Endothelial cell of umbilical vein (primary cell): ENCODE data around the gene PCARE. TPM values are rescaled to one million over a fixed set of nuclear protein-coding genes. Genes with fewer than 3 reads are reported as not detected.

Experiments used
- BruUV-seq: library from RNA; stranded (reverse); fragments of 400-500 nt; replicated peaks from 2 replicates; lab custom pipeline; 2021; lab: Mats Ljungman, UMichigan
- CTCF ChIA-PET: fragments of 300-600, 350-600 bp; sonication (Branson Sonifier 250); formaldehyde crosslinking; loops from one replicate; lab custom pipeline; 2021; ENCODE audit warnings: antibody characterized with exemption, inconsistent platforms; lab: Charles Lee
- POLR2A ChIA-PET: fragments of 300-600, 350-600 bp; sonication (Branson Sonifier 250); formaldehyde crosslinking; loops from one replicate; lab custom pipeline; 2021; ENCODE audit warnings: antibody characterized with exemption, inconsistent platforms; lab: Charles Lee
- DNase-seq: peaks from one replicate; pipeline ENCODE4 v3.0.0-alpha.2; 2011; ENCODE audit warnings: low read depth, low spot score
- FAIRE-seq: peaks from 2 replicates; lab custom pipeline; 2011; peaks lifted over from hg19 to GRCh38; lab: Jason Lieb, UNC
- H2AFZ ChIP-seq: 2 replicates; pipeline ENCODE4 v1.6.0; 2012; ENCODE audit warnings: low read depth, low read length, control low read depth, inconsistent platforms
- H3K27ac ChIP-seq: 2 replicates; pipeline ENCODE4 v1.5.1; 2011; ENCODE audit warnings: low read depth, mild to moderate bottlenecking, control low read depth, low read length, moderate library complexity; ENCODE audit not compliant: insufficient read depth
- H3K27me3 ChIP-seq, 2 experiments: 2 replicates each; pipeline versions ENCODE4 v1.6.0 to v1.6.1; 2011; ENCODE audit warnings: low read length in 2 of 2, mixed read lengths in 1 of 2; ENCODE audit not compliant: control insufficient read depth in 2 of 2, insufficient read depth in 2 of 2
- H3K36me3 ChIP-seq, 2 experiments: 2 replicates in 1 of 2; 3 replicates in 1 of 2; pipeline ENCODE4 v1.5.1; 2011; ENCODE audit warnings: low read length in 2 of 2, mild to moderate bottlenecking in 1 of 2, moderate library complexity in 1 of 2; ENCODE audit not compliant: control insufficient read depth in 2 of 2, insufficient read depth in 2 of 2; ENCODE audit errors: extremely low read depth in 1 of 2
- H3K4me1 ChIP-seq: 3 replicates; pipeline ENCODE4 v1.5.1; 2011; ENCODE audit warnings: mild to moderate bottlenecking, low read length; ENCODE audit not compliant: control insufficient read depth, insufficient read depth; ENCODE audit errors: extremely low read depth
- H3K4me2 ChIP-seq: 2 replicates; pipeline ENCODE4 v1.6.1; 2011; ENCODE audit warnings: low read length, control low read depth, mixed read lengths; ENCODE audit not compliant: insufficient read depth
- H3K4me3 ChIP-seq, 3 experiments: fragments of 200-600 bp in 1 of 3; sonication (generic), shearing (Covaris generic) in 1 of 3; replicated peaks in 1 of 3; 2 replicates each; pipeline ENCODE4 v1.5.1; 2011 to 2016; ENCODE audit warnings: control low read depth in 3 of 3, low read length in 3 of 3, mild to moderate bottlenecking in 2 of 3, inconsistent platforms in 1 of 3, low read depth in 1 of 3, moderate library complexity in 1 of 3; ENCODE audit not compliant: insufficient read depth in 1 of 3
- H3K79me2 ChIP-seq: 2 replicates; pipeline ENCODE4 v1.6.0; 2012; ENCODE audit warnings: low read length, inconsistent platforms; ENCODE audit not compliant: control insufficient read depth, insufficient read depth
- H3K9ac ChIP-seq: replicated peaks from 2 replicates; pipeline ENCODE3; 2011; ENCODE audit warnings: low read length, control low read depth; ENCODE audit not compliant: insufficient read depth; ENCODE audit errors: extremely low read depth
- H3K9me1 ChIP-seq: replicated peaks from 3 replicates; pipeline ENCODE4 v1.6.0; 2011; ENCODE audit warnings: mild to moderate bottlenecking, low read length; ENCODE audit not compliant: control insufficient read depth, insufficient read depth; ENCODE audit errors: extremely low read depth
- H3K9me3 ChIP-seq: replicated peaks from 2 replicates; pipeline ENCODE4 v1.5.1; 2012; ENCODE audit warnings: low read length, inconsistent platforms; ENCODE audit not compliant: control insufficient read depth, insufficient read depth
- H4K20me1 ChIP-seq: replicated peaks from 2 replicates; pipeline ENCODE3; 2011; ENCODE audit warnings: mild to moderate bottlenecking, low read length; ENCODE audit not compliant: control insufficient read depth, insufficient read depth; ENCODE audit errors: extremely low read depth
- CTCF ChIP-seq, 2 donors: IDR thresholded peaks; 1 replicate in 1 of 2; 2 replicates in 1 of 2; pipeline ENCODE4 v1.5.1; 2011; ENCODE audit warnings: low read length in 2 of 2, mild to moderate bottlenecking in 2 of 2, moderate library complexity in 2 of 2, control low read depth in 1 of 2, inconsistent platforms in 1 of 2, low read depth in 1 of 2; ENCODE audit not compliant: insufficient read depth in 1 of 2; ENCODE audit errors: extremely low read depth in 1 of 2
- EZH2 ChIP-seq: IDR thresholded peaks from 2 replicates; pipeline ENCODE4 v1.6.1; 2012; ENCODE audit warnings: borderline replicate concordance, low read depth, mild to moderate bottlenecking, moderate library complexity, low read length, inconsistent platforms; ENCODE audit not compliant: severe bottlenecking
- FOS ChIP-seq: IDR thresholded peaks from 2 replicates; pipeline ENCODE4 v1.6.1; 2011; ENCODE audit warnings: mild to moderate bottlenecking, low read length, moderate library complexity, borderline replicate concordance; ENCODE audit not compliant: insufficient read depth
- GATA2 ChIP-seq: IDR thresholded peaks from 2 replicates; pipeline ENCODE4 v1.7.0; 2011; ENCODE audit warnings: low read depth, mild to moderate bottlenecking, moderate library complexity, mixed read lengths, low read length; ENCODE audit not compliant: insufficient read length, insufficient read depth
- JUN ChIP-seq: IDR thresholded peaks from 2 replicates; pipeline ENCODE4 v1.6.1; 2011; ENCODE audit warnings: borderline replicate concordance, low read depth; ENCODE audit not compliant: insufficient read length, insufficient read depth
- MAX ChIP-seq: IDR thresholded peaks from 2 replicates; pipeline ENCODE4 v1.6.1; 2011; ENCODE audit not compliant: insufficient read depth, insufficient read length
- MYC ChIP-seq: IDR thresholded peaks from one replicate; pipeline ENCODE4 v1.6.1; 2011; ENCODE audit warnings: mild to moderate bottlenecking, low read depth, low read length
- POLR2AphosphoS5 ChIP-seq: IDR thresholded peaks from 2 replicates; pipeline ENCODE4 v1.6.1; 2012; ENCODE audit warnings: low read depth, mild to moderate bottlenecking, control low read depth, low read length, moderate library complexity; ENCODE audit not compliant: insufficient read depth
- dilution Hi-C: fragments of 300-500 bp; cut with MboI; formaldehyde crosslinking; loops from one replicate; pipeline ENCODE4 v1.15.0; 2019; ENCODE audit warnings: low sequenced_read_pairs; ENCODE audit not compliant: extremely low pct_ligation_motif_present
- intact Hi-C: fragments of 100-400 bp; cut with micrococcal nuclease; formaldehyde crosslinking; loops from one replicate; pipeline ENCODE4 v1.10.0; 2022
- polyA plus RNA-seq, 4 experiments: library from polyadenylated mRNA; depleted of rRNA in 3 of 4; stranded (reverse) in 3 of 4; unstranded in 1 of 4; fragments of >200 nt; gene quantifications; 2 replicates each; pipeline versions ENCODE4 v1.2.1 to v1.2.3, GENCODE V29; 2011 to 2012; ENCODE audit warnings: missing spikeins in 1 of 4
- total RNA-seq: library from RNA; stranded (reverse); gene quantifications from 2 replicates; pipeline ENCODE4 v1.2.3, GENCODE V29; 2021

Gene PCARE
- total and polyA plus RNA-seq, 2 donors (not counting 3 experiments of a cell fraction or from before 2014, with no cell fraction given), result not detected

DNA sequence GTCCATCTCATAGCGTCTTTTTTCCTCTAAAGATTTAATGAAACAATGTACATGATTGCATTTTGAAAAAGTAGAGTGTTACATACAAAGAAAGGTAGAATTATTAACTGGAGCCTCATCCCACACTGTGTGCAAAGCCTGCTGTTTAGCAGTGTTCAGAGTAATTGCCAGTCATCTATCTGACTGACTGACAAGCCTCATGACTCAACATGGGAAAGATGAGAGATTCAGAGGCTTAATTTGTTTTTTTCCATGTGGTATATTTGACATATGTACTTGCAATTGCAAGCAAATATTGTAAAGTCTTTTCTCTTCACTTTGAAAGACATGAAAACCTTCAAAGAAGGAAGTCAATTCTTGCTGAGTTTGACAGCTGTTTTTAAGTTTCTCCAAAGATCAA lies 14.7 kb downstream of the PCARE start:
- ChIA-PET POLR2A (no interaction called here), CTCF (interaction anchor here (1.3 kb wide), 1 partner anchor 13 kb away, joined by 3 read pairs; no protein-coding TSS in a partner anchor)
- H3K4me1 ChIP-seq, result no peaks in the 10 kb centered on the region
- FAIRE-seq (no peak), DNase-seq (no peak)
- TF ChIP-seq EZH2 (no peak), MYC (no peak), JUN (no peak), POLR2AphosphoS5 (no peak), MAX (no peak), GATA2 (no peak), FOS (no peak)
- H3K79me2 ChIP-seq, result no peaks in the 10 kb centered on the region
- H3K36me3 ChIP-seq, result no peaks in the 10 kb centered on the region
- no peak overlapping the region for H3K27ac ChIP-seq
- H3K27me3 ChIP-seq, result no peaks in the 10 kb centered on the region
- H3K9me1 ChIP-seq, result no peaks in the 10 kb centered on the region
- H2AFZ ChIP-seq, result no peak overlapping the region
- H4K20me1 ChIP-seq, result no peaks in the 10 kb centered on the region
- no peaks in the 10 kb centered on the region for H3K9me3 ChIP-seq
- dilution Hi-C loops (no loop called here), intact Hi-C loops (no loop called here)
- no peak overlapping the region for H3K9ac ChIP-seq
- no peak overlapping the region for H3K4me2 ChIP-seq
- no TSS peak for BruUV-seq
- H3K4me3 ChIP-seq, result no peak overlapping the region

DNA sequence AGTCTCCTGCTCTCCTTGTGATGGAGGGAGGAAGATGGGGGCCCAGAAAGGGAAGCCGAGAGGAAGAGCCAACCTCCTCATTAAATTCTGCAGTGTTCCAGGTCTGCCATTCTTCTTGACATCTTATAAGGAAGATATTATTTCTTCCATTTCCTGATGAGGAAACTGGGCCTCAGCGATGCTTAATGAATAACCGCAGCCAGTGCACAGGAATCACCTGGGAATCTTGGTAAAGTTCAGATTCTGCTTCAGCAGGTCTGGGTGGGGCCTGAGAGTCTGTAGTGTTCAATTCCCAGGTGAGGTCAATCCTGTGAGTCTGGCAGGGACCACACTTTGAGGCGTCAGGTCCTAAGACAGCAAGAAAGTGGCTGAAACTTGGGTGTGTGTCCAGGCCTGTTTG lies 17.3 kb downstream of the PCARE start:
- Histone ChIP-seq H3K9me1 (no peaks in the 10 kb centered on the region), H3K79me2 (no peaks in the 10 kb centered on the region), H3K9me3 (no peaks in the 10 kb centered on the region), H3K27ac (no peak overlapping the region), H3K9ac (no peak overlapping the region), H3K36me3 (no peaks in the 10 kb centered on the region), H3K4me2 (no peak overlapping the region), H4K20me1 (no peaks in the 10 kb centered on the region), H3K27me3 (no peaks in the 10 kb centered on the region), H3K4me3 (no peak overlapping the region), H3K4me1 (no peaks in the 10 kb centered on the region), H2AFZ (no peak overlapping the region)
- no peak for FAIRE-seq
- dilution Hi-C loops (no loop called here), intact Hi-C loops (no loop called here)
- CTCF ChIA-PET, result no interaction called here
- POLR2A ChIA-PET, result no interaction called here
- no peak for DNase-seq
- TF ChIP-seq EZH2 (no peak), FOS (no peak), MAX (no peak), MYC (no peak), JUN (no peak), GATA2 (no peak), POLR2AphosphoS5 (no peak), CTCF (IDR thresholded peaks at IDR 0.05; ENCODE audit: extremely low read depth in 1 of 2, insufficient read depth in 1 of 2, low read depth in 1 of 2, low read length in 2 of 2) (no peak)
- no TSS peak for BruUV-seq
